SW480 (cell line): Measurements from ENCODE around the gene SALL4.
"Not testable (repeated sequence)": the region's sequence is repeated elsewhere in the genome, so short reads cannot be mapped to it uniquely, and the experiment has no call there.

Experiments
- DNase-seq: peaks from one replicate; pipeline ENCODE4 v3.0.0-alpha.2; 2016; ENCODE audit warnings: low spot score

Gene SALL4

DNA sequence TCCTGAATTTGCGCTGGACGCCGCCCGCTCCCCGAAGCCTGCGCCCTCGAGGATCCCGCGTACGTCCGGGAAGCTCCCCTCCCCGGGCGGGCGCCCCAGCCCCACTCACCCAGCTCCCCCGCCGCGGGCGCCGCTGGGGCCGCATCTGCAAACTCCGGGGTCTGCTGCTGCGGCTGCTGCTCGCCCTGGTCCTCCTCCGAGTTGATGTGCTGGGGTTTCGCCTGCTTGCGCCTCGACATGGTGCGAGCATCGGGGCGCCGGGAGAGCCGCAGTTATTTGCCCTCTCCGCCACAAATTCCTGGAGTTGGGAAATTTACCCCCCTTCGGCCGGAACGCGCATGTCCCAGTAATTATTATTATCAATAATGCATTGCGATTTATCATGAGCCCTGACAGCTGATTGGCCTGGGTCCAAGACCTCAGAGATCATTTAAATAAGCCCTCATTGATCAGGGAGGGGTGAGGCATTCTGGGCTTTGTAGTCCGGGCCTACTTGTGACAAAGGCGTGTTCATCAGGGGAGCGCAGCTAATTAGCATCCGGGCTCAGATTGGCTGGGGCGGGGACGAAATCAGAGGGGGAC lies at the start of gene SALL4:
Gene SALL4 (minus strand): TSS at position 352 of the 582 bp plus-strand sequence. CDS start 113 bp downstream, at position 239.
- no peak for DNase-seq

DNA sequence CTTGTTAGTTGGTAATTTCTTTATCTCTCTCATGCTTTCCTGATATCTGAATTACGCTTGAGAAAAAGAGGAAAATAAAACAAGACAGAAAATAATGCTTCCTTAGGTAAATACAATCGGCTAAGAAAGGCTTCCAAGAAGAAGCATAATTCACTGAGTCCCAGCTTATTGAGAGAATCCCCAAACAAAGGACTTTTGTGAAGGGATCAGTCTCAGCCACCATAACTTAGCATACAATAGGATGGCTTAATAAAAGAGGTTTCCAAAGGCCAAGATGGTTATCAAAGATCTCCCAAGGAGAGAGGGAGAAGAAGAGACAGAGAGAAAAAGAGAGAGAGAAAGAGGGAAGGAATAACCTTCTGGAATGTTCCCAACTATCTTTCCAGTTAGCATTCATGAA lies 46.0 kb upstream of the SALL4 start:
- DNase-seq: no peak

DNA sequence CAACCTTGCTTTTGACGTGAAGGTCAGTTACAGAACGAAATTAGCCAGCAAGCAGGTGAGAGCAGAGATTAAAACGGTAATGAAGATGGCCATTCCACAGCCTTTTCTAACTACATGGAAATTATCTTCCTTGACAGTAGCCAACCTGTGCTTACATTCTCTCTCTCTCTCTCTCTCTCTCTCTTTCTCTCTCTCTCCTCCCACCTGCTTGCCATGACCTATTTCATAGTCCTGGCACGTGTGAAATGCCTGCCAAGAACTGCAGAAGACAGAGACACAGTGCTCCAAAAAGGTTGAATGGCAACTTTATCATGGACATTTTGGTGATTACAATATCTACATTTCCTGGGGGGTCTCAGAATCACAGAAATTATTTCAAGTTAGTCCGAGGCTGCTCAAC lies 38.5 kb upstream of the SALL4 start:
- DNase-seq: no peak

- no peak for DNase-seq
Observed at GRCh38 chr20:51837876-51838420, 35.6 kb upstream of the SALL4 start.

GRCh38 chr20:51837436-51837835 lies 35.1 kb upstream of the SALL4 start:
- DNase-seq: no peak

DNA sequence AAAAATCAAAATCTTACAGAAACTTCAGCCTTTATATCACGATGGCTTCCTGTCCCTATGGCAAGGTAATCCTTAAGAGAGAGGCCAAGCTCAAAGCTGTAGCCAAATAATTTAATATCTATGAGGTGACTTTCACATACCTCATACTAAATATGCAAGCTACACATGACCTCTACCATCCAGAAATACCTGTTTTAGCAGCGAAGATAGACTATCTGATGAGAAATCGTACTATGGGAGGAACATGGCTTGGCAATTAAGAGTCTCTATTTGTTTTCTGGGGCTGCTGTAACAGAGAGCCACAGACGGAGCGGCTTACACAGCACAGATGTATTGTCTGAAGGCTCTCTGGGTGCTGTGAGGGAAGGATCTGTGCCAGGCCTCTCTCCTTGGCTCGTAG lies 31.0 kb upstream of the SALL4 start:
- DNase-seq: no peak

- DNase-seq: no peak
Observed at GRCh38 chr20:51832276-51832675, 30.0 kb upstream of the SALL4 start.

GRCh38 chr20:51831866-51832265 lies 29.5 kb upstream of the SALL4 start:
- no peak for DNase-seq

- no peak for DNase-seq
Observed at GRCh38 chr20:51830538-51830937, 28.2 kb upstream of the SALL4 start.

GRCh38 chr20:51828762-51829161 lies 26.4 kb upstream of the SALL4 start:
- DNase-seq: no peak

DNA sequence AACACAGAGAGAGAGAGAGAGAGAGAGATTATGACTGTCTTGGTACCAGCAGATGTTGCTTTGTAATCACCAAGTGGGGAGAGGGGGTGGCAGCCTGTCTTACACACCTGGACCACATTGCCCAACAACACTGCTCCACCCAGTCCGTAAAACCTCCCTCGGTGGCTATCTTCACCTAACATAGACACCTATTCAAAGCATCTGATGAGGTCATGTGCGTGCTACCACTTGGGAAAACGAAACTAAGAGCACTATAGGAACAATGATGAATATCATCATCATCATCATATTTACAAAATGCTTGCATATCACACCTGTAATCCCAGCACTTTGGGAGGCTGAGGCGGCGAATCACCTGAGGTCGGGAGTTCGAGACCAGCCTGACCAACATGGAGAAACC lies 24.1 kb upstream of the SALL4 start:
- peak; percentile 71 for DNase-seq

DNA sequence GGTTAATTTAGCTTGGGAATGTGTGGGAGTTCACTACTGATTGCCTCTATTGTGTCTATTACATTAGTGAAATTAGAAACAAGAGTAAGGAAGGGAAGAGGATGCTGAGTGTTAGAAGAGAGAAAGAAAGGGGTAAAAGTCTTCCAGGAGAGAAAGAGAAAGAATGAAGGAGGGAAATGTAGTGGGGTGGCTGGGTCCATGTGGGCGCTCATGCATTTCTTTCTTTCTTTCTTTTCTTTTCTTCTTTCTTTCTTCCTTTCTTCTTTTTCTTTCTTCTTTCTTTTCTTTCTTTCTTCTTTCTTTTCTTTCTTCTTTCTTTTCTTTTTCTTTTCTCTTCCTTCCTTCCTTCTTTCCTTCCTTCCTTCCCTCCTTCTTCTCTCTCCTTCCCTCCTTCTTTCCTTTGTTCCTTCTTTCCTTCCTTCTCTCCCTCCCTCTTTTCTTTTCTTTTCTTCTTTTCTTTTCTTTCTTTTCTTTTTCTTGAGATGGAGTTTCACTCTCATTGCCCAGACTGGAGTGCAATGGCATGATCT lies 16.2 kb upstream of the SALL4 start:
- DNase-seq: no peak

GRCh38 chr20:51816856-51817255 lies 14.5 kb upstream of the SALL4 start:
- not testable (repeated sequence) for DNase-seq

DNA sequence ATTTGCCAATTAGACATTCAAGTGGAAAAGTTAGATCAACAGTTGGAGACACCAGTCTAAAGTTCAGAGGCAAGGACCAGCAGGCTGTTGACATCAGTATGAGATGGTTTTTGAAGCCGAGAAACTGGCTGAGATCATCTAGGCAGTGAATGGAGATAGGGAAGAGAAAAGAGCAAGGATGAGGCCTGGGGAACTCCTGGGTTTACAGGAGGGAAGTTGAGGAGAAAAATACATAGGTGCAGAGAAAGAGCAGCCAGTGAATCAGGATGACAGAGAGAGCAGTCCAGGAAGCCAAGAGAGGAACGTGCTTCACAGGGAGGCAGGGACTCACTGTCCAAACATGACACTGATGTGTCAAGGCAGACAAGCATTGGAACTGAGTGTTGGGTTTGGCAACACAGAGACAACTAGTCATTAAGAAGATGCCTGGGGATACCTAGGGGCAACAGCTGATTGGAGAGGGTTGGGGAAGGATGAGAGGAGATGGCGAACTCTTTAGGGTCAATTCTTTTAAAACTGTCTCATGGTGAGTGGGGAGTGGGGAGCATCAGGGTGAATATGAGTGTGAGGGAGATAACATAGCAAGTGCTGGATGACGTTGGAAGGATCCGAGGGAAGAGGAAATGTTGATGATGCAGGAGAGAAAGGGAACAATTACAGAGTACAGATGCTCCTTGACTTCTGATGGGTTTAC lies 13.2 kb upstream of the SALL4 start:
- DNase-seq: no peak

- DNase-seq: no peak
Observed at GRCh38 chr20:51812861-51813260, 10.5 kb upstream of the SALL4 start.

DNA sequence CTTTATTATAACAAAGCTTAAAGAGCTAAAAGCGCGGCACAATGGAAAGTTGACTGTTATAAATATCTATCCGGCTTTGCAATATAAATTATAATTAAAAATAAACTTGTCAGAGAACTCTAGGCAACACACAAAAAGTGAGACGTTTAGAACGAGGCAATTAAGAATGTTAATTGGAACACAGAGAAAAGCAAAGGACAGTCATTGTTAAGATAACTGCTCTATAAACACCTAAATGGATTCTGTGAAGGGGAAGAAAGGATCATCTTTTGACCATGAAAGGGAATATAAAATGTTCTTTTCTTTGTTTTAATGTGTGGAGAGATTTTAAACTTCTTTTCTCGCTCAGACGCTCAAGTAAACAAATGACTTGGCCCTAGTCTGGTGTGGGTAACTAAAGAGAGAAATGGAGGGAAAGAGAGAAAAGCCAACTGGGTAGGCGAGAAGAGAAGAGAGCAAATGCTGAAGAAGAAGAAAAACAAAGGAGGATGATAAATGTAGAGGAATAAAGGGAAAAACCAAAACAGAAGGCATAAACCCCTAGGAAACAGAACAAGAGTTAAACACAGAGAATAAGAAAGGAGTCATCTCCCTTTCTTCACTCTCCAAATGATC lies 9.3 kb upstream of the SALL4 start:
- no peak for DNase-seq

DNA sequence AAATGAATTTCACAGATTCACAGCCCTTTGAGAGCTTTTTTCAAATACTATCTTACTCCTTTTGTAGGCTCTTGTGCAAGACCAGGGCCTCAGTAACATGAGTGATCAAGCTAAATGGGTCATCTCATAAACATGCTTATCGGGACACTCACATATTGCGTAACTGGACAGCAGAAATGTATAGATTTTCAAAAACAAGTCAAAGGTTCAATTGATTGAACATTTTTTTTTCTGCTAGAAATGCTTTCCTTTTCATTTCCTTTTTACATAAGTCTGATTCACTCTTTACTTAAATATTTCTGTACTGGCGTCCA lies 8.7 kb upstream of the SALL4 start:
- no peak for DNase-seq

GRCh38 chr20:51810155-51811041 lies 8.1 kb upstream of the SALL4 start:
- no peak for DNase-seq

DNA sequence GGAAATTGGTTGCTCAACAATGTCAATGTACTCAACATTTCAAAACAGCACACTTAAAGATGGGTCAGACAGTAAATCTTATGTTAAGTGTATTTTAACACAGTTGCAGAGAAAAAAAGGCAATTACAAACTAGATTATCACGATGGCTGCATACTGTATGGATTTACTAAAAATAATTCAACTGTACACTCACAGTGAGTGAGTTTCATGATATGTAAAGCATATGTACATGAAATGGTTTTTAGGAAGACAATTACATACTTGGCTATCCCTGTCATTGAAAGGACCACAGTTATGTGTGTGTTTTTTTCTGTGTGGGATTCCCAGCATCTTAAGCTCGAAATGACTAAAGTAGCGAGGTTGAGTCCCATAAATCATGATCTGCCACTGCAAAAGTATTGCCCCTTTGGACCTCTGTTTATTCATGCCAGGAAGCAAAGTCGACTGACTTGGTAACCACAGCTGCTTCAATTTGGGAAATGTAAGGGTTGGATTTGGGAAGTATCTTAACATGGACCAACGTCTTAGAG lies 5.5 kb upstream of the SALL4 start:
- DNase-seq: no peak

DNA sequence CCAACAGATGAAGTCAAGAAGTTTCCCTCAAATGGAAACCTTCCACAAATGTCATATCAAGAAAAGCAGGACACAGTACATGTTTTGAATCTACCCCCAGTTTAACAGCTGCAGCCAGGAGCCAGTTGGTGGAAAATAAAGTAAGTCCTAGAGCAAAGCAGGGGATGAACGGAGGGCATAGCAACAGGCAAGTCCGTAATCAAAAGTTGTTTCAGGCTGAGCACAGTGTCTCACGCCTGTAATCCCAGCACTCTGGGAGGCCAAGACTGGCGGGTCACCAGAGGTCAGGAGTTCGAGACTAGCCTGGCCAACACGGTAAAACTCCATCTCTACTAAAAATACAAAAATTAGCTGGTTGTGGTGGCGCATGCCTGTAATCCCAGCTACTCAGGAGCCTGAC lies 2.4 kb upstream of the SALL4 start:
- no peak for DNase-seq

GRCh38 chr20:51803148-51803854 lies 980 bp upstream of the SALL4 start:
- DNase-seq: peak; percentile 56

- DNase-seq: no peak
Observed at GRCh38 chr20:51801823-51802123, 548 bp downstream of the SALL4 start.
